Measurements from ENCODE around the gene GTPBP2.

The GTPBP2 gene

DNA sequence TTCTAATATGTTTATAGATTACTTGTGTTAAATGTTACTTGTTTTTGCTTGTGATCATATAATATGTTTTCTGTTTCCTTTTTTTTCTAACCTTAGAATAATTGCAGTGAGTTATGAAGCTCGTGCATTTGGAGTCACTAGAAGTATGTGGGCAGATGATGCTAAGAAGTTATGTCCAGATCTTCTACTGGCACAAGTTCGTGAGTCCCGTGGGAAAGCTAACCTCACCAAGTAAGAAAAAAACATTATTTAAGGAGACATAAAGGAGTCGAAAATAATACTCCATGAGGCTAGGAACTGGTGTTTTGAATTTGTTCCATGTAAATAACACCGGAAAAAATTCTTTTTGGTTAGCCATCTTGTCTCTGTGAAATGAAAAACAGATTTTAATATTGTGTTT, 46.2 kb downstream of the GTPBP2 start:
- no peak for DNase-seq (ENCODE audit: extremely low read depth in 1 of 2, low read depth in 1 of 2)

DNA sequence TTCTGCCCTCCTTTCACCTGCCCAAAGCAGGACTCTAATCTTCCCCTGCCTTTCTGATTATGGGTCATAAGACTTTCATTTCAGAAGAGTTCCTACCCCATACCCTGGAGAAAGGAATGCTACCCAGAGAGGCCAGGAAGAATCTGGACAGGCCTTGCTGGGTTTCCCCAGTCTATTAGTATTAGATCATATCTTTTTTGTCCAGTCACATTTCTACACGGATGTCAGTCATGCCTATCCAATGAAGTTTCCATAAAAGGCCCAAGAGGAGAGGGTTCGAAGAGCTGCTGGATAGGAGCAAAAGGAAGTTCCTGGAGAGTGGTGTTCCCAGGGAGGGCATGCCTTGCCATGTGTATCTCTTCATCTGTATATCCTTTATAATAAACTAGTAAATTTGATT, 49.9 kb downstream of the GTPBP2 start:
- DNase-seq (ENCODE audit: extremely low read depth in 1 of 2, low read depth in 1 of 2): no peak

DNA sequence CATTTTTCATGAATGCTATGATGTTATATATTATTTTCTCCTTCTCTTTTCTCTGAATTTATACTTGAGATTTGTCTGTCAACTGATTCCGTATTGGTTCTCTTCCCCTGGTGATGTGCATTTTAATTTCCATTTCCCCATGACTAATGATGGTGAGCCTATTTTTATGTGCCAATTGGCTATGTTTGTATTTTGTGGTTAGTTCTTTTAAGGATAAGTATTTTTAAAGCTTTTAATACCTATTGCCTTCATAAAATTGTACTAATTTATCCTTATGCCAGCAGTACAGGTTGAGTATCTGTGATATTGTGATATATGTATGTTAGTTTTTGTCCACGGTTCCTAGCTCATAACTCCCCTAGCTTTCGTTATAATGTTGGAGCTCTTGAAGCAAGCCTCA, 50.3 kb downstream of the GTPBP2 start:
- DNase-seq (ENCODE audit: extremely low read depth in 1 of 2, low read depth in 1 of 2): no peak

DNA sequence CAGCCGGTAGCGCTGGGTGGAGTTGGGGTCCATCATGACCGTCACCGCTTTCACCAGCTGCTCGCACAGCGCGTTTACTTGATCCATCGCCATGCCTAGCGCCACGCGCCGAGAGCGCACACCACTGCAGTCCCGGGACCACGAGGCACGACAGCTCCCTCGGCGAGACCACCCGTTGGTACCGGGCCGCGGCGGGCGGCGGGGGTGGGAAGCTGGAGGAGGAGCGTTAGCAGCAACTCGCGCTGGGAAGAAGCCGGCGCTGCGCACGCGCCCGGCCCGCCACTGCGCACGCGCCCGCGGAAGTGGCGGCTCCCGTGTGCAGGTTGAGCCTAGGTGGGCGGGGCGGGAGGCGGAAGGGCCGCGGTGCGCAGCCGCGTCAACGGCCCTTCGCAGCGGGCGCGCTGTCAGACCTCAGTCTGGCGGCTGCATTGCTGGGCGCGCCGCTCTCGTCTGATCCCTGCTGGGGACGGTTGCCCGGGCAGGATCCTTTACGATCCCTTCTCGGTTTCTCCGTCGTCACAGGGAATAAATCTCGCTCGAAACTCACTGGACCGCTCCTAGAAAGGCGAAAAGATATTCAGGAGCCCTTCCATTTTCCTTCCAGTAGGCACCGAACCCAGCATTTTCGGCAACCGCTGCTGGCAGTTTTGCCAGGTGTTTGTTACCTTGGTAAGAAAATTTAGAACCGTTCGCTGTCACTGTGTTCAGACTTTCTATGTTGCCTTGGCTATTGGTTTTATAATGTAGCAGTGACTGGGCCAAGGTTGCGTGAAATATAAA, 53.1 kb downstream of the GTPBP2 start, which contains the start of the genes POLH and XPO5:
Gene POLH (plus strand): TSS at position 414 of the 780 bp plus-strand sequence. CDS start 6,135 bp downstream, outside the sequence.
Gene XPO5 (minus strand): TSS at position 267 of the 780 bp plus-strand sequence. CDS start 174 bp downstream, at position 93.
- peak; percentile 84 to 87 for DNase-seq (ENCODE audit: extremely low read depth in 1 of 2, low read depth in 1 of 2)

DNA sequence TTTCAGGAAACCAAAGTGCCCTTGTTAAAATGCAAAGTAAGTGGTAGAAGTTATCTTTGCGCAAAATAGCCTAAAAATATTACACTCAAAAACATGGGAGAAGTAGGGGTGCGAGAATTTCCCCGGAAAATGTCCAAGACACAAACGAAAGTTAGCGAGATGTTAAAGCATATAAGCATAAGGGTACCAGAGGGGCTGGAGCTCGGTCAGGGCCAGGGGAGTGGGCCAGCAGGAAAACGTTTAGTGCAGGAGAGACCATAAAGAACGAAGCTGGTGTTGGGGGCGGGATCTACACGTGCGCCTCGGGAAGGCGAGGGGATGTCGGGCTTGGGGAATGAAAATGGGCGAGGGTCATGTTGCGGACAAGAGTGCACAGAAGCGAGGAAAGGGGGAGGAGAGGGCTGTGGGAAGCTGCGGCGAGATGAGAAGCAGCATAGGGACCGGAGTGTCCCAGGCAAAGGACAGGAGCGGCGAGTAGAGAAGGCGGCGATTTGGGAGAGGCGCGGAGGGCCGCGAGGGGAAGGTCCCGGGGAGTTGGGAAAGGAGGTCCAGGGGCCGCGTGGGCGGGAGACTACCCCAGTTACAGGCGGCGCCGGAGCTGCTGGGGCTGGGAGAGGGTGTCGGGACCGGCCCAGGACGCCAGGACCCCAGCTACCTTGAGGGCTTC, 53.8 kb downstream of the GTPBP2 start:
- peak in 1 of 2 donors; percentile 11 for DNase-seq (ENCODE audit: extremely low read depth in 1 of 2, low read depth in 1 of 2)

DNA sequence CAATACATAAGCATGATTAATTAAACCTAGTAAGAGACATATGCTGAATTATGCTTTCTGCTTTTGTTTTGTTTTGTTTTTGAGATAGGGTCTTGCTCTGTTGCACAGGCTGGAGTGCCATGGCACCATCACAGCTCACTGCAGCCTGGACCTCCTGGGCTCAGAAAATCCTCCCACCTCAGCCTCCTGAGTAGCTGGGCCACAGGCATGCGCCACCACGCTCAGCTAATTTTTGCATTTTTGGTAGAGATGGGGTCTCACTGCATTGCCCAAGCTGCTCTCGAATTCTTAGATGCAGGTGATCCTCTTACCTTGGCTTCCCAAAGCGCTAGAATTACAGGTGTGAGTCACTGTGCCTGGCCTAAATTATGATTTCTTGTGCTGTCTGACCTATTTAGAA, 57.0 kb downstream of the GTPBP2 start:
- DNase-seq (ENCODE audit: extremely low read depth in 1 of 2, low read depth in 1 of 2): no peak

DNA sequence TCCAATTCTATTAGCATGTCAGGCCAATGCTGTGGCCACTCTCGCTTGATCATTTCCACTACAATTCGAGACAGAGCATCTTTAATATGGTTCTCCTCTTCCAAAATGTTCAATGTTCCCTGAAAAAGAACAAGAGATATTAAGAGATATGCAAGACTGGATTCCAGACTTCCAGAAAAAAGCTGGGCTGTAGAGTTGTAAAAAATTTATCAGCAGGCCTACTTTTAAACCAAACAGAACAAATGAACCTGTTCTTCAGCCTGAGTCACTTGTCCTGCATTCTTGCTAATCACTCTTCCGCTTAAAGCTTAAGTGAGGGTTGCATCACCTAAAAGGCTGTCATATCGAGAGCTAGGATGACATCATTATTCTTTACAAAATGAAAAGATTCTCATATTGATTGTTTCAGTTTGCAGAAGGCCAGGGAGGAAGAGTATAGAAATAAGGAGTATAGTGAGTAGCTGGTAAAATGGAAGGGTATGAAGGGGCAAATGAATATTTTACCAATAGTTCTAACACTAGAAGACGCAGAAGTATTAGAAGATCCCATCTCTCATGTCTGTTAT, 58.1 kb downstream of the GTPBP2 start:
- no peak for DNase-seq (ENCODE audit: extremely low read depth in 1 of 2, low read depth in 1 of 2)
